Esophagus squamous epithelium (tissue), 4 donors: ENCODE results near the gene ZBTB46.

ENCODE experiments used
- CTCF ChIP-seq, 6 experiments: fragments of 450-650 bp in 4 of 6; fragments of 200-600 bp in 2 of 6; sonication (generic) in 2 of 6; IDR thresholded peaks; one replicate each; pipeline ENCODE4 v1.5.1; 2016 to 2019; ENCODE audit warnings: antibody characterized with exemption in 6 of 6, mild to moderate bottlenecking in 4 of 6, moderate library complexity in 4 of 6
- POLR2A ChIP-seq, 4 donors: fragments of 450-650 bp; IDR thresholded peaks; one replicate each; pipeline ENCODE4 v1.6.1; 2017; ENCODE audit warnings: antibody characterized with exemption in 4 of 4, mild to moderate bottlenecking in 4 of 4, moderate library complexity in 3 of 4

- no peak for TF ChIP-seq CTCF (IDR thresholded peaks at IDR 0.05)
- TF ChIP-seq POLR2A (IDR thresholded peaks at IDR 0.05) = no peak
Measured at GRCh38 chr20:63695424-63696305, 135.4 kb downstream of the ZBTB46 start.
